CD4-positive, alpha-beta T cell treated with Interleukin-17A for 4 hours (primary cell): ENCODE measurements around the gene ROPN1.
"Not testable (repeated sequence)": the region's sequence is repeated elsewhere in the genome, so short reads cannot be mapped to it uniquely, and the experiment has no call there.

Experiments used
- DNase-seq: peaks from one replicate; pipeline ENCODE4 v3.0.0-alpha.2; 2020; ENCODE audit warnings: mixed read lengths

ROPN1 gene

GRCh38 chr3:123993818-123994217 is 1.9 kb upstream of the ROPN1 start:
- DNase-seq: no peak

DNA sequence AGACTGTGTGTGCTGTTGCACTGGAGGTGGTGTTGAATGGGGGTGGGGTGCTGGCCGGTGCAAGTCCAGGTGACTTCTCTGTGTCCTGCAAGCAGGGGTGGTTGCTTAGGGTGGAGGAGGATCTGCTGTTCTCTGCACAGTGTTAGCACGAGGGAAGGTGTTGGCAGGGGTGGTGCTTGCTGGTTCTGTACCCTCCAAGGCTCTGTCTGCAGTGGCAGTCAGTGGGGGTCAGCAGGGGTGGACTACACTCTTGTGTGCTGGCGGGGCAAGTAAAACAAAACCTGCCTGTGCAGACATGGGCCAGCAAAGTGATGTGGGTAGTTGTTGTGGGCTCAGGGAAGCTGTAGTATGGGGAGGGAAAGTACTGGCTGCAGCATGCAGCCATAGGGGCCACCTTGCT is 5.5 kb downstream of the ROPN1 start:
- DNase-seq: no peak

GRCh38 chr3:123984957-123985356 is 7.0 kb downstream of the ROPN1 start:
- DNase-seq: no peak

DNA sequence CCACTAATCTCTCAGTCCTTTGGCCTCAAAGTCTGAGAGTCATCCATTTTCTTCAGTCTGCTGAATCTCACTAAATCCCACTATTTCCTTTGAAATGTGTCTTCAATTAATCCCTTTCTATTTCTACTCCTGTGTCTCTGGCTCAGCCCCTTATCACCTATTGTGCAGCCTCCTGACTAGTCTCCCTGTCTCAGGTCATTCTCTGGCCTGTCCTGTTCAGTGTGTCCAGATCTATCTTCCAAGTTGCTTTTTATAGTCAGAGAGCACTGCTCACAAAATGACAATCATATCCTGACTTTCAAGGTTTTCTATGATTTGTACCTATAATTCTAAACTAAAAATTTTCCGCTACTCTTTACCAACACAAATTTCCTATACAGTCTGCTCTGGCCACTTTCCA is 7.6 kb downstream of the ROPN1 start:
- no peak for DNase-seq

GRCh38 chr3:123981317-123981716 is 10.6 kb downstream of the ROPN1 start:
- DNase-seq: not testable (repeated sequence)

DNA sequence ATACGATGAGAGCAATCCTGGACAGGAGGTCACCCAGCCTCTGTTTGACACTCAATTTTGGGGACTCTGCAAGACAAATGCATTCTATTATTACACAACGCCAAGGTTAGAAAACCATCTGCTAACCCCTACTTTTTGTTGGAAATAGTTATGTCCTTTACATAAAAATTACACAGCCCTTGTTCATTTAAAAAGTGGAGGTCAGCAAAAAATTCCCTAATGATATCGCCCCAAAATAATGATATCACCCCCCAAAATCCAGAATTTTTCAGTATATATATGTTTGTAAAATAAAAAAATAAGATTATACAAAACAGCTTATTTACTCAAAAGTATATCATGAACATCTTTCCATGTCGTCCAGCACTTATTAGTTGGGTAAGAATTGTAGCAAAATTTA is 11.4 kb downstream of the ROPN1 start:
- DNase-seq: no peak

DNA sequence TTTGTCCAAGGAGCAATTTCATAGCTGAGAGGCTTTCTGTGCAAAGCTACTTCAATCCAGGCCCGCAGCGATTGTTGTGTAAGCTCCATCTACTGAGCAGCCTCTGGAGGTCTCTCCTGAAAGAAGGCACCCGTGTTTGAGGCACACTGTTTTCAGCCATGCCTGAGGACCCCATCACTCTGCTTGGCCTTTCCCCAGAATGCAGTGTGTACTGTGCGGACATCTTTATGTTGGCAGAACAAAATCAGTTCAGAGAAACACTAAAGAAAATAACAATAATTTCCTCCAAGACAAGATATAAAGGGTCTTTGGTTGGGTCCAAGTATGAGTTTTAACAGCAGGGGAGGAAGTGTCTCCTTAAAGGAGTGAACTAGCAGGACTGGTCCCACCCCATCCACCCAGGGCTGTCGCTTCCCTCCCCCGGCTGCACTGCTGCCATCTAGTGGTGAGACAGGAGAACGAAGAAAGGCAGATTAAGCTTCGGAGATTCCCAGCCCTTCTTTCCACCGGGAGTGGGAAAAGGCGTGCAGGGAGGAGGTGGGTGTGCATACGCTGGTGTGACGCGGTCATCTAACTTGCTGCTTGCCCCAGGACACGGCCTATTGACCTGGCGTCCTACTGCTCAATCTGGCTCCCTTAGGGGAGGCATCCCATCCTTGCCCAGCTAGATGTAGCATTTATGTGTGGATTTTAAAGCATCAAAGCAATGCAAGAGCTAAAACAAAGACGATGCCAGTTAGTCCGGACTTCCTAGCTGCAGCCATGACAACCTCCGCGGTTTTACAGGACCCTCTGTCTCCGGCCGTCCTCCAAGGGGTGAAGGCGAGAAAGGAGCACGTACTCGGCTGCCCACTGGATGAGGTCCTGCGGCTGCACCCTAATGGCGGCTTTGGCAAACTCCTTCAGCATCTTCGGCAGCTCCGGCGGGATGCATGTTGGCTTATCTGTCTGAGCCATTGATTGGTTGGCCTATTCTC is 12.1 kb downstream of the ROPN1 start:
- DNase-seq: peak; percentile 2

GRCh38 chr3:123976904-123977303 is 15.0 kb downstream of the ROPN1 start:
- not testable (repeated sequence) for DNase-seq

GRCh38 chr3:123976181-123976898 is 15.6 kb downstream of the ROPN1 start:
- DNase-seq: not testable (repeated sequence)

GRCh38 chr3:123975030-123975429 is 16.9 kb downstream of the ROPN1 start:
- not testable (repeated sequence) for DNase-seq

- DNase-seq: no peak
Measured at GRCh38 chr3:123971406-123971805, 20.5 kb downstream of the ROPN1 start.

DNA sequence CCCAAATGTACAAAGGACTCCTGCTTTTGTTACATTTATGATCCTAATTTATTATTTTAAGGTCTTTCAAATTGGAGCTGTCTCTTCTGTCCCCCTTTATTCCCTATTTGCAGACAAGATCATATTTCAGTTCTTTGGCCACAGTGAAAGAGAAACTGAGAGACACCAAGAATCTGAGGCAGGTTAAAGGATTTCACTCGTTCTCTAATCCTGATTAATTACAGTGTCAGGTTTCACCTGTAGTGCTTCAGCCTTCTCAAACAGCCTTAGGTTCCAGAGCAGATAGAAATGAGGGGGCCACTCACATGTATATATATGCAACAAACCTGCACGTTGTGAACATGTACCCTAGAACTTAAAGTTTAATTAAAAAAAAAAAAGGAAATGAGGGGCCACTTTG is 24.7 kb downstream of the ROPN1 start:
- not testable (repeated sequence) for DNase-seq

- DNase-seq: not testable (repeated sequence)
Measured at GRCh38 chr3:123966799-123967198, 25.1 kb downstream of the ROPN1 start.

DNA sequence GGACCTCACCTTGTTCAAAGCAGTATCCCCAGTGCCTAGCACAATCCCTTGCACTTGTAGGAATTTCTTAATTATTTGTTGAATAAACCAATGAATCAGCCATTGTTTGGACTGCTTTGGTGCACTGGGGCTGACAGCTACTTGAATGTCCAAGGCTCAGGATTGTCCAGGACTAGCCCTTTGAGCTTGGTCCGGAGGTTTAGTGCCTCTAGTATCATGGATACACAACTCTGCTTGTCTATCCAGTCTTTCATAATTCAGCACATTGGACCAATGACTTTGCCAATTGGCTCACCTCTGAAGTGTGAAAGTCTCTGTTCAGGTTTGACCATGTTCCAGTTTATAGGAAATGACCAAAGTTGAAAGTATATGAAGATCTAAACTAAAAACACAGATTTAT is 27.1 kb downstream of the ROPN1 start:
- not testable (repeated sequence) for DNase-seq

- DNase-seq: no peak
Measured at GRCh38 chr3:123961508-123961856, 30.4 kb downstream of the ROPN1 start.

- DNase-seq: peak; percentile 81
Measured at GRCh38 chr3:123960781-123961507, 31.0 kb downstream of the ROPN1 start, which contains the start of gene CCDC14. CCDC14 (minus strand) TSS chr3:123961229; CDS start chr3:123961173, 56 bp downstream.

DNA sequence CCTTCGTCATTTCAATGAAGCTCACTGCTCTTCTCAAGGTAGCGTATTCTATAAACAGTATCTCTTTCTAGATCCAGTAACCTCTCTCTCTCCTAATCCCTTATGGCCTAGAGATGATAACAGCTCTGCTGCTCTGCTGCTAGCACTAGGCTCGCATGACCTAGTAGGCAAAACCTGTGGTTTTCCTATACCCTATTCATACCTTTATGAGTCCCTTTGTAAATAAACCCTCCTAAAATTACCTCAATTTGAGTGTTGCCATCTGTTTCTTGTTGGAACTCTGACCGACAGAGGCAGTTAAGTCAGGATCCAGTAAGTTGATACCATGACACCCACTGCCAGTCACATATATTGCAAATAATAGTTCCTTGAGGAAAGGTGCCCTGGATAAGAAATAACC is 38.2 kb downstream of the ROPN1 start:
- no peak for DNase-seq

DNA sequence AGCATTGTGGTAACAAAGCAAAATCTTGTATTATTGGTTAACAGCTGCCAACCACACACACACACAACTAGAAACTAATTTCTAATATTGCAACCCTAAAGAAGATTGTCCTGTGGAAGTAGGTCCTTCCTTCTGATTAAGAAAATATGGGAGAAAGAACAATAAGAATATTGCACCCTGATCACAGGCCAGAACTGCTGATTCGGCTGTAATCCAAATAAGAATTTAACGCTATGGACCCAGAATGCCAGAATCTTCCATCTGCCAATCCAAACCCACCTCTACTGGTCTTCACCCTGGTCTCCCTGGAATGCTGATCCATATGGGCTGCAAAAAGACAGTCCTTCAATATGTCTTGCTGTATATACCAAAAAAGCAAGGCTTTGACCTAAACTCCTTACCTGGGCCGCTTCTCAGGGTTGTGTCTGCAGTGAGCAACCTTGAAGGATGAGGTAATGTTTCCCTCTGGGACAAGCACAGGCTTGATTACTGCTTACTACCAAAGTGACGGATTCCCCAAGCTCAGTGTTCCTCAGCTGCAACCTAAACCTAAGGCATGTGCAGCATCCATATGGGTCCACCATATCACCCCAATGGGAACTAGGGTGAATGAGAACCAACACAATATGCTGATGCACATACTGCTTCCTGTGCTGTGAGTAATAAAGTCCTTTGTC is 38.9 kb downstream of the ROPN1 start:
- no peak for DNase-seq

DNA sequence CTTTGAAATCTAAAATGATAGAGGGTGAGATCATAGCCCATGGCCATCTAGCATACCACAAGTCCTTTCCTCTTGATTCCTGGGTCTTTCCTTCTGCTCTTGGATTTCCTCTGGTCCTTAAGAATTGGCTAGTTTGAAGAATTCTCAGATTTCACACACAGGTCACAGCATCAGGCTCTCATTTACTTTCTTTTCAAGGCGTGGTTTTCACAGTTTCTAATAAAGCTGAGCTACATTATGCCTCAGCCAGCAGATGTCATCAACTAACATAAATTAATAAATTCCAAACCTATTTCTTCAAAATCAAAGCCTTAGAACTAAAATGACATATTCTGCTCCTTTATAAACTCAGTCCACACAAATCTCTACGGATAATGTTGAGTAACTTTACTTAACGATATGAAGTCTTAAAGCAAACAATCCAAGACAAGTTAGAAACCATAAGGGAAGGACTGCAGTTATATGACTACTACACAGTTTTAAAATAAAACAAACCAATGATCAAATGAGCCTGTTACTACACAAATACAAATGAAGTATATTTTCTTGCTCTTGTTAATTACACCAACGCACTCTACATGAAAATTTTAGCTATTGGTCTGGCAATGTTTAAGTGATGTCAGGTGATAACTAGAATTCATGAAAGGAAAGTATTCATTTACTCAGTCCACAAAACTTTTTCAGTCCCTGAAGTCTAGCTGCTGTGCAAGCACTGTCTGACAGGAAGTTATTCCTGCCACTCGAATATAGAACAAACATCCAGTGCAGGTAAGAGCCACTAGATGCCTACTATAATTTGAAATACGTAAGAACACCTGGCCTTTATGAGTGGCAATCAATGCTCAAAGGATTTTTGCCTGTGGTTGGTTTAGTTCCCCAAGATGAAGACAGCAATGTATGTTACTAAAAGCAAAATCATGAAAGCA is 40.1 kb downstream of the ROPN1 start:
- DNase-seq: no peak

- DNase-seq: no peak
Measured at GRCh38 chr3:123949641-123950040, 42.3 kb downstream of the ROPN1 start.

- no peak for DNase-seq
Measured at GRCh38 chr3:123948449-123948848, 43.5 kb downstream of the ROPN1 start.
